Measurements from ENCODE around the gene GP1BB. TPM values are rescaled to one million over a fixed set of nuclear protein-coding genes. Genes with fewer than 3 reads are reported as not detected.

The GP1BB gene
- total RNA-seq, 1 donor from 2014 or later, result 3.0 TPM

DNA sequence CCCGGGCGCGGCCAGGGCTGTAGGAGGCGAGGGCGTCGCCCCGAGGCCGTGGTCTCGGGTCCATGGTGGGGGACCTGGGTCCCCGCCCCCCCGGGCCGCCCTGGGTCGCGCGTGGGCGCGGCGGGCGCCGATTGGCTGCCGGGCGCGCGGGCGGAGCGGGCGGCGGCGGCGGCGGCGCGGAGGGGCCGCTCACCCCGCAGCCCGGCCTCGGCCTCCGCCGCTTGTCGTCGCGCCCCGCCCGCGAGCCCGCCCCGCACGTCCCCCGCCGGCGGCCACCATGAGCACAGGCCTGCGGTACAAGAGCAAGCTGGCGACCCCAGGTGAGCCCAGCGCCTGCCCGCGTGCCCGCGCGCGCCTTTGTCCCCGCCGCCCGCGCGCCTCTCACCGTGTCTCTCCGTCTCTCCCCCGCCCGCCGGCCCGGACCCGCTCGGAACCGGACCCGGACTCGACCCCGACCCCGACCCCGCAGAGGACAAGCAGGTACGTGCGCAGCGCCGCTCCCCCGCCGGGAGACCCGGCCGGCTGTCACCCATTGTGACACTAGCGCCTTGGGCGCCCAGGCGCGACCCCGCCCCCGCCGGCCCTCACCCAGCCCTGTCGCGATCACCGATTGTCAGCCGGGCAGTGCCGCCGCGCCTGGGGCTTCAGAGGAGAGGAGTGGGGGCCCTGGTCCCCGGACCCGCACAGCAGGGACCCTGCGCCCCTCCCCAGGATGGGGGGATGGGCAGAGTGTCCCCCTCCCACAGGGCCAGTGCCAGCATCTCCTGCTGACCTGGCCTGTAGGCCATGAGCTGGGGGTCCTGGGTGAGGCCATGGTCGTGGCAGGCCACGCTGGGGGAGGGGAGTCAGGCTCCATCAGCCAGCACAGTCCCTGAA lies 8.8 kb upstream of the GP1BB start, which contains the start of gene SEPTIN5:
TSS of gene SEPTIN5 (plus strand) at position 192 of the 876 bp plus-strand sequence. CDS start at position 278, 86 bp downstream.
- DNase-seq (ENCODE audit: low read depth in 2 of 2), result peak in 1 of 2 donors; percentile 29

DNA sequence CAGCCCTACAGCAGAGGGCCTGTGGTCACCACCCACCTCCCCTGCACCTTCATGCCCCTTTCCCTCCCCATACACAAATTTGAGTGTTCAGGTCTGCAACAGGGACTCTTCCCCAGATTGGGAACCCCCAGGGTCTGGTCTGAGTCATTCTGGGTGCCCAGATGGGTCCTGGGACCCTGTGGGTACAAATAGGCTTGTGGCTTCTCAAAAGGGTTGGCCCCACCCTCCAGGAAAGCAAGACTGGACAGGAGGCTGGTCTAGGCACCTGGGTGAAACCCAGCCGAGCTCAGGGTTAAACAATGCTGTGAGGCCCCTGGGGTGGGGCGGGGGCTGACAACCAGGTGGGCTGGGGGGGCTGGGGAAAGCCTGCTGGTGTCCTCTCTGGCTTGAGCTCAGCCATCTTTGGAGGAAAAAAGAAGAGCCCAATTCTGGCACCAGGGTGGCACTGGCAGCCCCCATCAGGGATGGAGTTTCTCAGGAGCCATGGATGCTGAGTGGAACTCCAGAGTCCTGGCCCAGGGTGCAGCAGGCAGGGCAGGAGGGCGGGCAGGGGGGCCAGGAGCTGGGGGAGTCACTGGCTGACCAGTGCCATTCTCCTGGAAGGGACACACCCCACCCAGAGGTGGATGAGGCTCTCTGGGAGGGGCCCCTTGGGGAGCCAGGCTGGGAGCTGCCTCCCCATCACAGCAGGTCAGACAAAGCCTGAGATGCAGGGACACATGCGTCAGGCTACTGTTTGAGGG lies 8.0 kb upstream of the GP1BB start:
- DNase-seq (ENCODE audit: low read depth in 2 of 2), result no peak

DNA sequence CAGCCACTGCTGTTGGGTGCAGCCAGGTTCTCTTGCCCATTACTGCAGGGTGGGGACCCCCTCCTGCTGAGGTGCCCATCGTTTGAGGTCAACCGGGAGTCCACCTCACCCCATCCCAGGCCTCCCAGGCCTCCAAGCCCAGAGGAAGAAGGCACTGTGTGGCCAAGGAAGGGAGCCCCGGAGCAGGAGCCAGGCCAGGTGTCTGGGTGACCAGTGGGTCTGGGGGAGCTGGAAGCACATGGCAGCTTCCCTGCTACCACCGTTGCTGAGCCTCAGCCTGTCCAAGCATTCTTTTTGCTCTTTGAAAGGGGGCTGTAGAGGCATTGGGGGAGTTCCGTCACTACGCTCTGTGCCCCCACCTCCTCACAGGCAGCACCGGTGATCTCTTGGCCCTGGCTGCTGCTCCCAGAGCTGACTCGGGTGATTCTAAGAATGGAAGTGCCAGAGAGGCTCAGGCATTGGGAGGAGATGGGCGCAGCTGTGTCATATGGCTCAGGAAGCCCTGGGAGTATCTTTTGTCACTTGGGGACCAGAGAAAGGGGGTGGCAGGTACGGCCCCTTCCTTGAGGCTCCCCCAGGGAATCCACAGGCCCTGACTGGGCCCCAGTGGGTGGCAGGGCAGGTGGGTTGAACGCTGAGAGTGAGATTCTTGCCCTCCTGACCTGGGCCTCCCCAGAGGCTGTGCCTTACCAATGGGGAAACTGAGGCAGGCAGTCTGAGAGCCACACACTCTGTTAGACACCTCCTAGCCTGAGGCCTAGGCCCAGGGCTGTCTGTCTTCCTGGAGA lies 7.1 kb upstream of the GP1BB start:
- no peak for DNase-seq (ENCODE audit: low read depth in 2 of 2)

DNA sequence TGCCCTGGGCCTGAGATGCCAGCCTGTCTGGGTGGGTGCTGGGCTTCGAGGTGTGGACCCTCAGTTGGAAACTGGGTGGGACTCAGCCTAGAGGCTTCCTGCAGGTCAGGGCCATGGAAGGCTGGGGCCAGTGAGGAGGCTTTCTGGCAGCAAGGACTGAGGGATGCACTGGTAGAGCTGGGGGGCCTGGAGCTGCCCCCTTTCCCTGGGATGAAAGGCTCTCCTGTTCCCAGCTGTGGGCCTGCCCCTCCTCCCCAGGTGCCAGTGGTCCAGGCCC lies 6.6 kb upstream of the GP1BB start:
- no peak for DNase-seq (ENCODE audit: low read depth in 2 of 2)

DNA sequence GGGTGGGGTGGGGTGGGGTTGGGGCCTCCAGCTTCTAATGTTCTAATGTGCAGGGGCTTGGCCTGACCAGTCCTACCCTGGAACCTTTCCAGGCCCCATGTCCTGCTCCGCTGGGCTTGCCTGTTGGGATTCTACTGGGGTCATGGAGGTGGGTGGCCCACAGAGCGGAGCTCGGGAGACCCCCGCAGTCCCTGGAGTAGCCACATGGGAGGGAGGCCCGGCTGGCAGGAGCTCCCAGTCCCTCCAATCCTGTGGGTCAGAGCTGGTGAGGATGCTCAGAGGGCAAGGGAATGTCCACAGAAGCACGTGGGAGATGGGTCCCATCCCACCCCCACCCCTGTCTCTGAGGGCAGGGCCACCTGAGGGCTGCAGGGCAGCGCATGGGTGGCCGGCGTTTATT lies 6.2 kb upstream of the GP1BB start:
- DNase-seq (ENCODE audit: low read depth in 2 of 2), result no peak

DNA sequence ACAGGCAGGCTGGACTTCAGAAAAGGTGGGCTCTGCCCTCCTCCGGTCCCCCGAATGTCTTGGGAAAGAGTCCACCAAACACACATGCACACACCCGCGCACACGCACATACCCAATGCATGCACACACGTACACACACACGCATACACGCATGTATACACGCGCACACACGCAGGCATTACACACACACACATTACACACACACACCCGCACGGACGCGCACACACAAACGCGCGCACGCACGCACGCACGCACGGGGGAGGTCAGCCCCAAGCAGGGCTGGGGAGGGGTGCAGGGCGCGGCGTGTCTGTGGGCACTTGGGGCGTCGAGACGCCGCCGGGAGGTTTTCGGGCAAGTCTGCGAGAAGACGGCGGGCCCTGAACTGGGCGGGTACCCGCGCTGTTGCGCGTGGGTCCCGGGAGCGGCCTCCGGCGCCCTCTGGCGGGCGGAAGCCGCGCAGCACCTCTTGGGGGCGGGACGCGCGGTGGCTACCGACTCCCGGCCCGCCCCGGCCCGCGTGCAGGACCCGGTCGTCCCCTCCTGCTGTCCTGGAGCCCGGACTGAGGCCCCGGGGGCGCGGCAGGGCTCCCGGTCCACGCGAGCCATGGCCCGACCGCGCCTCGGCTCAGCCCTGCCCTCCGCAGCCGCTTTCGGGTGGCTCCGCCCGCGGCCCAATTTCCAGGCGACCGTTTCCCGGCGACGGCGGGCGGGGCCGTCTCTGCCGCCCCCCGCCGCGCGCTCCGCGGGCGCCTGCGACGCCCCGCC lies 5.5 kb upstream of the GP1BB start:
- peak; percentile 56 to 77 for DNase-seq (ENCODE audit: low read depth in 2 of 2)

DNA sequence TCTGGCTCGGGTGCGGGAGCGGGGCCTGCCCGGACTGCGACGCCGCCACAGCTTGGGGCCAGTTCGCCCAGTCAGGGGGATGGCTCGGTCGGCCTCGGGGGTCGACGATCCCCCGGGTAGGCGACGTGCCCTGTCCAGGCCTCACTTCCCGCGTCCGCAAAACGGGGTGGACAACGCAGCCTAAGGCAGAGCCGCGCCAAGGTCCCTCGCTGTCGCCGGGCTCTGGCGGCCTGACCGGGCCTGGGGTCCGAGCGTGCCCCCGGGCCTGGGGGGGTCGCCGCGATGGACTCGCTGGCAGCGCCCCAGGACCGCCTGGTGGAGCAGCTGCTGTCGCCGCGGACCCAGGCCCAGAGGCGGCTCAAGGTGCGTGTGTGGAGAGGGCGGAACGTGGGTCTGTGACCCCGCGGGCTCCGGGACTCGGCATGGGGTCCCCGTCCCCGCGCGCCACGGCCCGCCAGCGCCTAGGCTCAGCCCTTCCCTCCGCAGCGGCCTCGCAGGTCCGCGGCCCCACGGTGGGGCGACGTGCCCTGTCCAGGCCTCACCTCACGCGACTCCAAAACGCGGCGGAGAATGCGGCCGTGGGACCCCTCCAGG lies 4.8 kb upstream of the GP1BB start:
- peak in 1 of 2 donors; percentile 18 for DNase-seq (ENCODE audit: low read depth in 2 of 2)

DNA sequence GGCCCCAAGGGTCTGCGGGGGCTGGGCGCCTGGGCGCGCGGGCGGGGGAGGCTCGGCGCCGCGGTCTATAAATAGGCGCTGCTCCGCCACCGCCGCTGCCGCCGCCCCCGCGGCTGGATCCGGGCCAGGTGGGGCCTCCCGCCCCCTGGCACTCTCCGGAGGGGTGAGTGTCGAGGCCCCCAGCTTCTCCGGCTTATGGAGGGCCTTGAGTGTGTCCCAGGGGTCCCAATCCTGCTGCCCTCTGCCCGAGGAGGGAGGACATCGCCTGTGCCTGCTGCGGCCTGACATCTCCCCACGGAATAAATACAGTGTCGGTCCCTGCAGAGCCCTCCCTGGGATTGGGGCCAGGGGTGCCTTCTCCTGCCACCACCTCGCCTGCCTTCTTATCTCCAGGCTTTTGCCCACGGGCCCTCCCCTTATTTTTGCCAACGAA lies 4.3 kb upstream of the GP1BB start:
- peak in 1 of 2 donors; percentile 28 for DNase-seq (ENCODE audit: low read depth in 2 of 2)

DNA sequence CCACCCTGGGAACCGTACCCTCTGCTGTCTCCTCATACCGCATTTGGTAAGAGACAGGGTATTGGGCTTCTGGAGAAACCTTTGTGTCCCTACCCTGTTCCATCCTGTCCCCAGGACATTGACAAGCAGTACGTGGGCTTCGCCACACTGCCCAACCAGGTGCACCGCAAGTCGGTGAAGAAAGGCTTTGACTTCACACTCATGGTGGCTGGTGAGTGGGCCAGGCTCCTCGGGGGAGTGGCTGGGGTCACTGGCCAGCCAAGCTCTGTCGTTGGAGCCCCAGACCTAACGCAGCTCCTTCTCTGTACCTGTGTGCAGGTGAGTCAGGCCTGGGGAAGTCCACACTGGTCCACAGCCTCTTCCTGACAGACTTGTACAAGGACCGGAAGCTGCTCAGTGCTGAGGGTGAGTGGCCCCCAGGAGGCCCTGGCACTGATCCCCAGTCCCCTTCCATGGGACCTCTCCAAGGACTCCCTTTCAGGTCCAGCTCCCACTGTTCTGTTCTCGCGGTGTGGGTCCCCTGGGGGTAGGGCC lies 3.8 kb upstream of the GP1BB start:
- DNase-seq (ENCODE audit: low read depth in 2 of 2), result no peak

DNA sequence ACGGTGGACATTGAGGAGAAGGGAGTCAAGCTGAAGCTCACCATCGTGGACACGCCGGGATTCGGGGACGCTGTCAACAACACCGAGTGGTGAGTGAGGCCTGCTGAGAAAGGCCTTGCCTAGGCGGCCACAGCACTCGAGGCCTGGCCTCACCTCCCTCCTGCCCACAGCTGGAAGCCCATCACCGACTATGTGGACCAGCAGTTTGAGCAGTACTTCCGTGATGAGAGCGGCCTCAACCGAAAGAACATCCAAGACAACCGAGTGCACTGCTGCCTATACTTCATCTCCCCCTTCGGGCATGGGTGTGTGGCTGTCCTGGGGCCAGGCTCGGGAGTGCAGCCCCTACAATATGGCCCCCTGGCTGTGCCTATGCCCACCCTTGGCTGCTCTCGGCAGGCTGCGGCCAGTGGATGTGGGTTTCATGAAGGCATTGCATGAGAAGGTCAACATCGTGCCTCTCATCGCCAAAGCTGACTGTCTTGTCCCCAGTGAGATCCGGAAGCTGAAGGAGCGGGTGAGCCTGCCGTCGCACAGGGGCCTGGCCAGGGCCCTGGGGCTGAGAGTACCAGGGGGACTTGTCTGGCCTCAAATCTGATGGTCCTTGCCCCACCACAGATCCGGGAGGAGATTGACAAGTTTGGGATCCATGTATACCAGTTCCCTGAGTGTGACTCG lies 3.0 kb upstream of the GP1BB start:
- DNase-seq (ENCODE audit: low read depth in 2 of 2), result no peak

DNA sequence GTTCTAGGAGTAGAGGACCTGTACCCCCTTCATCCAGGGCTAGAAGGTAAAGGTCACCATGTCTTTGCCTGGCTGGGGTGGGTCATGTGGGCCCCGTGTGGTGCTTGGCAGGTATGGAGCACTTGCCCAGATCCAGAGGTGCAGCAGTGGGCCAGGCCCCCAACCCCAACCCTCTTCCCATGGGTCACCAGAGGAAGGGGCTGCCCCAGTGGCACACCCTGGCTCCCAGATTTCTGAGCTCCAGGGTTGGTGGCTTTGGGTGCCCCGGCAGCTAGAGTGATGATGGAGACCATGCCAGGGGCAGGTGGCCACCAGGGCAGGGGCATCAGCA lies 2.4 kb upstream of the GP1BB start:
- DNase-seq (ENCODE audit: low read depth in 2 of 2), result no peak

DNA sequence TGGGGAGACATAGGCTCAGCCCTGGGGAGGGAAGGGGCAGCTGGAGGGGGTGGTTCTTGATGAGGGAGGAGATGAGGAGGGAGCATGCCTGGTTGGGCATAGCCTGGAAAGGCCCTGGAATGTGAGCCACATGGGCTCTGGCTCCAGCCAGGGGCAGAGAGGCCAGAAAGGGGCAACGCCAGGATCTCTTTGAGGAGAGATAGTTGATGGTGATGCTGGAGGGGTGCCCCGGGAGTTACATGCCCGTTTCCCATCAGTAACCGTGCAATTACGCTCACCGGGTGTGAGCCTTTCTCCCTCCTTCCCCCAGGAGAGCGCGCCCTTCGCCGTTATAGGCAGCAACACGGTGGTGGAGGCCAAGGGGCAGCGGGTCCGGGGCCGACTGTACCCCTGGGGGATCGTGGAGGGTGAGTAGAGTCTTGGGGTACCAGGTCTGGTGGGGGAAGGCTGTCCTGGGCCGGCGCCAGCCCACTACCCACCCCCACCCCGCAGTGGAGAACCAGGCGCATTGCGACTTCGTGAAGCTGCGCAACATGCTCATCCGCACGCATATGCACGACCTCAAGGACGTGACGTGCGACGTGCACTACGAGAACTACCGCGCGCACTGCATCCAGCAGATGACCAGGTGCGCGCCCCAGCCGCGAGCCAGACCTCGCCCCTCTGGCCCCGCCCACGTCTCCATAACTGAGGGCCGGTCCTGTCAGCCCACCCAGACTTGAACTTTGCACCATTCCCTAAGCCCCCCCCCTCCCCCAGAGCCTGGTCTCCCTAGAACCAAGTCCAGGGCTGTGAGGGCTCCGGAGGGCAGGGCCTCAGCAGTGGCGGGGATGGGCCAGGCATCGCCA lies 1.8 kb upstream of the GP1BB start:
- DNase-seq (ENCODE audit: low read depth in 2 of 2), result no peak

DNA sequence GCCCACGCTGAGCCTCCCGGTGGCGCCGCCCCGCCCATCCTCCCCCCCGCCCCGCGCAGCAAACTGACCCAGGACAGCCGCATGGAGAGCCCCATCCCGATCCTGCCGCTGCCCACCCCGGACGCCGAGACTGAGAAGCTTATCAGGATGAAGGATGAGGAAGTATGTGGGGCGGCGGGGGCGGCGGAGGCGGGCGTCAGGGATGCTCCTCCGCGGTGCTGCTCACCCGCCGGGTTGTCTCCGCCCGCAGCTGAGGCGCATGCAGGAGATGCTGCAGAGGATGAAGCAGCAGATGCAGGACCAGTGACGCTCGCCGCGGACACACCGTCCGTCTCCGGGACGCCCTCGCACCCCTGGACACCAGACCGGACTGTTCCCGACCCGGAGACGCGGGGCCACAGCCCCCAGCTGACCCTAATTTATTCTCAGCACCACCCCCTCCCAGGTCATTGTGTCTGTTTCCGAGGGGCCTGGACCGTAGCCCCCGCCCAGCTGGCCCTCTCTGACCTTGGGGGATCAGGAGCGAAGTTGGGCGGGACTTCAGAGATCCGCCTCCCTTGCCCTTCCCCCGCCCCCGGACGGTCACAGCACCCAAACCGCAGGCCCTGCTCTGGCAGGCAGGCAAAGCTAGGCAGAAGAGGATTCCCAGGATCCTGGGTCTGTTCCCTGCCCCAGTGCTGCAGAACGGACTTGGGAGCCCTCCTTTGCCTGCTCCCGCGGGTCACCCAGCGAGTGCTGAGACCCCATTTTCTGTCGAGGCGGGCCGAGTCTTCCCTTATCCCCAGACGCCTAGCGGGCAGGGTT lies 959 bp upstream of the GP1BB start:
- DNase-seq (ENCODE audit: low read depth in 2 of 2), result no peak

DNA sequence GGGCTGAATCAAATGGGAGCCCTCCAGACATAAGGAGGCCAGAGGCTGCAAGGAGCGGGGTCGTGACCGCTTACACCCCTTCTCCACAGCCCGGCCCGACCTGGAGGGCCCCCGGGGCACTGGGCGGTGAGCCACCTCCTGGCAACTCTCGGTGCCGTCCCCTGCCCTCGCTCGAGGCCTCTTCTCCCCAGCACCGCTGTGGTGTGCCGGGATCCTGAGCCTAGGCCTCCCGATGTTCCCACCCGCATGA lies 432 bp upstream of the GP1BB start:
- no peak for DNase-seq (ENCODE audit: low read depth in 2 of 2)

DNA sequence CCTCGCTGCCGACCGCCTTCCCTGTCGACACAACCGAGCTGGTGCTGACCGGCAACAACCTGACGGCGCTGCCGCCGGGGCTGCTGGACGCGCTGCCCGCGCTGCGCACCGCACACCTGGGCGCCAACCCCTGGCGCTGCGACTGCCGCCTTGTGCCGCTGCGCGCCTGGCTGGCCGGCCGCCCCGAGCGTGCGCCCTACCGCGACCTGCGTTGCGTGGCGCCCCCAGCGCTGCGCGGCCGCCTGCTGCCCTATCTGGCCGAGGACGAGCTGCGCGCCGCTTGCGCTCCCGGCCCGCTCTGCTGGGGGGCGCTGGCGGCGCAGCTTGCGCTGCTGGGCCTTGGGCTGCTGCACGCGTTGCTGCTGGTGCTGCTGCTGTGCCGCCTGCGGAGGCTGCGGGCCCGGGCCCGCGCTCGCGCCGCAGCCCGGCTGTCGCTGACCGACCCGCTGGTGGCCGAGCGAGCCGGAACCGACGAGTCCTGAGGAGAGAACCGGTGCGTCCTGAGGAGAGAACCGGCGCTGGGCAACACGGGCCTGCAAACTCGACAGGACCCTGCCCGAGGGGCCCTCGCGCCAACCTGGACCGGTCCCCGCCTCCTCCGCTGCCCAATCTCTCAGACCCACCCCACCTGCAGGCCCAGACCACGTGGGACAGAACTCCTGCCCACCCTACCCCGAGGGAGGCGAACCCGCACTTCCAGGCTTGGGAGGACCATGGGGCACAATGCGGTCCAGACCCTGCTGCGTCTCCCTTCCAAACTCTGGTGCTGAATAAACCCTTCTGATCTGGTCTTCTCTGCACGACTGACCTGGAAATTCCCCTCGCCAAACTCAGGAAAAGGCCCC lies 866 bp downstream of the GP1BB start:
- DNase-seq (ENCODE audit: low read depth in 2 of 2), result peak; percentile 73 to 86

DNA sequence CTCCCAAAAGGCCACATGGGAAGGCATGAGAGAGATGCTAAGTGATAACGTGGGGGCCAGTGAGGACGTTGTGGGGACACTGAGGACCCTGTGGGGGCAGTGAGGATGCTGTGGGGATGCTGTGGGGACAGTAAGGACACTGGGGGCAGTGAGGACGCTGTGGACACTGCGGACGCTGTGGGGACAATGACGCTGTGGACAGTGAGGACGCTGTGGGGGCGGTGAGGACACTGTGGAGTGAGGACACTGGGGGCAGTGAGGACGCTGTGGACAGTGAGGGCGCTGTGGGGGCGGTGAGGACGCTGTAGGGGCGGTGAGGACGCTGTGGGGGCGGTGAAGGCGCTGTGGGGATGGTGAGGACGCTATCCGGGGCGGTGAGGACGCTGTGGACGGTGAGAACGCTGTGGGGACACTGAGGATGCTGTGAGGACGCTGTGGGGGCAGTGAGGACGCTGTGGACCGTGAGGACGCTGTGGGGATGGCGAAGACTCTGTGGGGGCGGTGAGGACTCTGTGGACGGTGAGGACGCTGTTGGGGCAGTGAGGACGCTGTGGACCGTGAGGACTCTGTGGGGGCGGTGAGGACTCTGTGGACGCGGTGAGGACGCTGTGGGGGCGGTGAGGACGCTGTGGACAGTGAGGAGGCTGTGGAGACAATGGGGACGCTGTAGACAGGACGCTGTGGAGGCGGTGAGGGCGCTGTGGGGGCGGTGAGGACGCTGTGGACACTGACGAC lies 1.8 kb downstream of the GP1BB start:
- no peak for DNase-seq (ENCODE audit: low read depth in 2 of 2)
